Activated CD4-positive, alpha-beta T cell treated with anti-CD3 and anti-CD28 coated beads for 48 hours (primary cell): Measurements from ENCODE around the gene OPTC.
"Not testable (repeated sequence)": the region's sequence is repeated elsewhere in the genome, so short reads cannot be mapped to it uniquely, and the experiment has no call there.

Source experiments
- DNase-seq: peaks from one replicate; pipeline ENCODE4 v3.0.0-alpha.2; 2020

OPTC gene

DNA sequence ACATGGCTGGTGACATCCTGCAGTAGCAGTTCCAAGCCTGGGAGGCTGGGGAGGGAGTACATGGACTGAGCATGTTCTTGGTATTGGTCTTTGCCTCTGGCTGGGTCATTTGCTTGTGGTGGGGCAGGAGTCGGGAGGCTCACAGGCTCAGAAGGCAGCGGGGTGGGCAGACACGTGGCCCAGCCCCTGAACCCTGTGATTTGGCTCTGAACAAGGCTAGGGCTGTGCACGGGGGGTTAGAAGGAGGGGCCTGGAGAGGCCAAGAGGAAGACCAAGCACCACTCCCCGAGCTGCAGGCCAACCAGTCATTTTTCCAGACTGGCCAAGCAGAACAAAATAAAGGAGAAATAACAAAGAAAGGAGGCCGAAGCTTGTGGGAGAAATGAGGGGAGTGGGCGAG, 28.0 kb upstream of the OPTC start:
- DNase-seq: no peak

DNA sequence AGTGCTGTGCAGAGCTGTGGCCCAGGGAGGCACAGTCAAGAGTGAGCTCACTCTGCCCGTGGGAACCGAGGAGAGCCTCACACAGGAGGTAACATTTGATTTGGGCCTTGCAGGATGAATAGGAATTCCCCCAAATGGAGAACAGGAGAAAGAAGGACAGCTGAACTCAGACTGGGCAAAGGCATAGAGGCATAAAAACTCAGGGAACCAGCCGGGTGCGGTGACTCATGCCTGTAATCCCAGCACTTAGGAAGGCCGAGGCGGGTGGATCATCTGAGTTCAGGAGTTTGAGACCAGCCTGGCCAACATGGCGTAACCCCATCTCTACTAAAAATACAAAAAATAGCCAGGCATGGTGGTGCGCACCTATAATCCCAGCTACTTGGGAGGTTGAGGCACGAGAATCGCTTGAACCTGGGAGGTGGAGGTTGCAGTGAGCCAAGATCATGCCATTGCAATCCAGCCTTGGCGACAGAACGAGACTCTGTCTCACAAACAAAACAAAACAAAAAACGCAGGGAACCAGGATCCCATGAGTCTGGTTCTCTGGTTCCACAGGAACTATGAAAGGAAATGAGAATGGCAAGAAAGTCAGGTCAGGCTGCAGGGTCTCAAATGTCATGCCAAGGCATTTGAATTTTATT, 26.9 kb upstream of the OPTC start:
- not testable (repeated sequence) for DNase-seq

DNA sequence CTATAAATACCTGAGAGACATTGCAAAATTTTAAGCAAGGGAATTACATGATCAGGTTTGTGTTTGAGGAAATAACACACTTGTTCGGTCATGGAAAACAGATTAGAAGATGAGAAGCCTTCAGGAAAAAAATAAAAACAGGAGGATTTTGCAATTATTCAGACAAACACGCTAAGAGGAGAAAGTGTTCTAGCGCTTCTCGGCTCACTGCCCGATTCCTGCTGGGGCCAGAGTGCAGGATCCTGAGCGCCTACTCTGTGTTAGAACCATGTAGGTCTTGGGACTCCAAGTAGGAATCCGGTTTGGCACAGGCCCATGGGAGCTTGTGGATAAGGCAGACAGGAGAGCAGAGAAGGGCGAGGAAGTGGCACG, 26.4 kb upstream of the OPTC start:
- no peak for DNase-seq

DNA sequence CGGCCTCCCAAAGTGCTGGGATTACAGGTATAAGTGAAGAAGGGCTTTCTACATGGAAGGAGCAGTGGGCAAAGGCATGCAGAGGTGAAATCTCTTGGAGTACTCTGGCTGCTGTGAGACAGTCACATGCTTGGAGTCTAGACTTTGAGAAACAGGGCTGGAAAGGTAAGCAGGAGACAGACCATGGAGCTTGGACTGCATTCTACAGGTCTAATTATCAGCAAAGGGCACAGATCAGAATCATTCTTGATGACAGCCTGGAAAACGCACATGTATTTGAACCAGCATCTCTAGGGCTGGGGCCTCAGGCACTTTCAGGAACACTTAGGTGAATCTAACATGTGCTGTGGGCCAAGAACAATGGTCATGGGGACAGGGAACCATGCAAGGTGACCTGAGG, 25.6 kb upstream of the OPTC start:
- no peak for DNase-seq

GRCh38 chr1:203470240-203470639, 23.7 kb upstream of the OPTC start:
- DNase-seq: no peak

DNA sequence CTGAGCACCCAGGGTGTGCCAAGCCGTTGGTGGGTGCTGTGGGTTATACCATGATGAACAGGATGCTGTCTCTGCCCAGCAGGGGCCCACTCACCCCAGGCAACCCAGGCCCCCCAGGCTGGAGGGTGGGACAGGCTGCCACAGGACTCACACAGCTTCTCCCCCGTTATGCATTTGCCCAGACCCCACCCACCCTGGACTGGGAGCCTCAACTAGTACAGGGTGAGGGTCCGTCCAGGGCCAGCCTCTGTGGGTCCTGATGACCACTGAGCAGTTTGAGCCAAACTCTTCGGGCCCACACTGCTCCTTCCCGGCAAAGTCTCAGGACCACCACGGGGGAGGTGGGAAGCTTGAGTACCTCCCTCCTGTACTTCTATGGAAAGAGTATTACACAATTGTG, 22.1 kb upstream of the OPTC start:
- DNase-seq: no peak

DNA sequence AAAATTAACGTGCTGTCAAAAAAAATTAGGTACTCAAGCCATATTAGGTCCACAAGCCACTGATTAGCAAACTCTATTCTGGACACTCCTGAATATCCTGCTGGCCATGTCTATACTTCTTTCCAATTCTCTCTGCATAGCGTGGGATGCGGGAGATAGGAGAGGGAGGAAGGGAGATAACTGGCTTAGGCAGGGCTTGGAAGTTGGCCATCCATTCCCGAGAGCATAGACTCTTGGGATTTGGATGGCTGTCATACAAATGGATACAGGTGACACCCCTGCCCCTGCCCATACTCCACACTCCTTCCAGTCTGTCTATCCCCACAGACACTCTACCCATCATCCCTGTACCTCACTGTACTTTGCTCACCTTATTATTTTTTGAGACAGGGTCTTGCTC, 20.7 kb upstream of the OPTC start:
- no peak for DNase-seq

- no peak for DNase-seq
Observed at GRCh38 chr1:203473781-203474305, 20.1 kb upstream of the OPTC start.

GRCh38 chr1:203475012-203475981, 18.7 kb upstream of the OPTC start, which contains the start of gene PRELP:
Gene PRELP (plus strand): TSS chr1:203475806. CDS start chr1:203483185, 7,379 bp downstream.
- DNase-seq: no peak

- DNase-seq: no peak
Observed at GRCh38 chr1:203476216-203476814, 17.6 kb upstream of the OPTC start.

DNA sequence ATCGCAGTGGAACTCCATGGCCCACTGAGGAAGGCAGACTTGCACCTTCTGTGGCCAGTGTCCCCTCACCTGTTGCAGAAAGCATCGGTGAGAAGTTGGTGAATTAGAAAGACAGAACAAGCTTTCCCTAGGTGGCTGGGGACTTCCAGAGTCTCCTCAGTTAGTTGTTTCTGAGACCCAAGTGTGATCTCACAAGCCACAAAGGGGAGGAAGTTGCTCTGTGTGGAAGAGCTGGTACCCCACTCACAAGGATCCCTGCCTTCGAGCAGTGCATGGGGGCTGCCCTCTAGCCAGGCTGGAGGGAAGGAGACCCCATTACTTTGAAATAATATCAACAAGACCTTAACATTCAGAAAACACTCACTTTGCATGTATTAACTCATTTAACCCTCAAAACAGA, 16.2 kb upstream of the OPTC start:
- DNase-seq: no peak

DNA sequence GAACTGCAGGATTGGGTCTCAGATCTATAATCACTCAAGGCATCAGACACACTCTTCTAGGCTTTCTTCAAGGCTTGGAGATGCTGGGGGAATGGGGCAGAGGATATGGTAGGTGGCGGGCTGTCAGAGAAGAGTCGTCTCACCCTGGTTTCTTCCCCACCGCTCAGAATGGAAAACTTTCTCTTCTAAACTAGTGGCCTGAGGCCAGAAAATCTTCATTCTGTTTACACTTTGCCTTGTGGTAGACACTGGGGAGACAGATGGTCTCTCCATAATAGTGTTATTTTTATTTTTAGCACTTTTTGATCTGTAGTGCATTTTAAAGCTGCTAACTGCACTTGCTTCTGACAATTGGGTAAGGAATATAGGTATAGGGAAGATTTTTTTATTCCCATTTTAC, 15.7 kb upstream of the OPTC start:
- DNase-seq: no peak

DNA sequence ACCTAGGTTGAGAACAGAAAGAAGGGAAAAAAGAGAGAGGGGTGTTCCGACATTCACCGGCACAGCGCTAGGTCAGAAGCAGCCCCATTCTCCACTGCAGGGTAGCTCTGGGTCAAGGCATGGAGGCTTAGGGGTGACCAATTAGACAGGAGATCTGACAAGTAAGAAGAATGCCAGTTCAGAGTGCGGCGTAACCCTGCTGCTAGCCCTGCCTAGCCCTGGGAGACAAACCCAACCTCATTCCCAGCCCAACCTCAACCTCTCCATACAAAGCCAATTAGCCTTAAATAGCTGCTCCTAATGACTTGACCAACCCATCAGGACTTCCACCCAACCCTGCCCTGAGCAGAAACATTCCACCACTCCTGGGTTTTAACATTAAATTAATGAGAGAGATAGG, 15.0 kb upstream of the OPTC start:
- no peak for DNase-seq

DNA sequence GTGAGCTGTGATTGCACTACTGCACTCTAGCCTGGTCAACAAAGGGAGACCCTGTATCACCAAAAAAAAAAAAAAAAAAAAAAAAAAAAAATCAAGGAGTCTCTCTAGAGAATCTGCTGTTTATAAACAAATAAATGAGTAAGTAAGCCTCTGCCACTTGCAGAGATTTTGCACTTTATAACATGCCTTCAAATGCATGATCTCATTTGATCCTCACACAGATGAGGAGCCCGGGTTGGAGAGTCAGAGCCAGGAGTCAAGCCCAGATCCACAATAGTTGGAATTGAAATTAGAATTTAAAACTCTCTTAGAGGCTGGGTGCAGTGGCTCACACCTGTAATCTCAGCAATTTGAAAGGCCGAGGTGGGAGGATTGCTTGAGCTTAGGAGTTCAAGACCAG, 14.3 kb upstream of the OPTC start:
- DNase-seq: no peak

GRCh38 chr1:203480084-203480483, 13.9 kb upstream of the OPTC start:
- no peak for DNase-seq

- DNase-seq: peak; percentile 67
Observed at GRCh38 chr1:203480525-203481084, 13.3 kb upstream of the OPTC start.

DNA sequence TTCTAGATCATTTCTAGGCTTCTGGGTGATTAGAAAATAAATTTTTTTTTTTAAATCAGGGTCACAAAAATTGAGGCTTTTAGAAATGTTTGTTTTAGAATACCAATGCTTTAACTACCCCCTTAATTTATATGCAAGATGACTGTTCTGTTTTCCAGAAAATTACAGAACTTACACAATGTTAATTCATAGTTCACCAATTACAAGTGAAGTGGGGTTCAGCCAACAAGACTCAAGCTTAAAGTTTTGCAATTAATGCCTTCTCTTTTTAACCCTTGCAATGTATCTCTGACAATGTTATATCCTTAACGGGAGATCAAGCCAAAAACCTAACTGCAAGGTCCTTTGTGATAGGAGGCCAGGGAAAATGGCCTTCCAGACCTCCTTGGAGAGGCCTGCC, 12.8 kb upstream of the OPTC start:
- no peak for DNase-seq

- no peak for DNase-seq
Observed at GRCh38 chr1:203486618-203487370, 7.2 kb upstream of the OPTC start.

- DNase-seq: no peak
Observed at GRCh38 chr1:203488539-203488938, 5.4 kb upstream of the OPTC start.

DNA sequence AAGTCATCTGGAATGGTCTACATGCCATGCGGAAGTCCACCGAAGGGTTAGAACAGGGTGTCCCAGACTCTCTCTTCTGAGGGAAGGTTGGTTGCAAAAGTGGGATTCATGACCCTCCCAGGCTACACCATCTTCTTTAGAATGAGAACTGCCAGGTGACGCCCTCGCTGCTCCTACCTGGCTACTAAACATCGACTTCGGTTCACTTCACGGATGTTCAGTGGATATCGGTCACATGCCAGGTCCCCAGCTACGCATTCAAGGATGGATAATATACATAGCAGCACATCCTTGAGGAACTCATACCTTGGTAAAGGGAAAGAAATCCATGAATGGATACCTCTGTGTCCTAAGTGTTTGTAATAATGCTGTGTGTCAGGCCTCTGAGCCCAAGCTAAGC, 3.3 kb upstream of the OPTC start:
- DNase-seq: no peak

DNA sequence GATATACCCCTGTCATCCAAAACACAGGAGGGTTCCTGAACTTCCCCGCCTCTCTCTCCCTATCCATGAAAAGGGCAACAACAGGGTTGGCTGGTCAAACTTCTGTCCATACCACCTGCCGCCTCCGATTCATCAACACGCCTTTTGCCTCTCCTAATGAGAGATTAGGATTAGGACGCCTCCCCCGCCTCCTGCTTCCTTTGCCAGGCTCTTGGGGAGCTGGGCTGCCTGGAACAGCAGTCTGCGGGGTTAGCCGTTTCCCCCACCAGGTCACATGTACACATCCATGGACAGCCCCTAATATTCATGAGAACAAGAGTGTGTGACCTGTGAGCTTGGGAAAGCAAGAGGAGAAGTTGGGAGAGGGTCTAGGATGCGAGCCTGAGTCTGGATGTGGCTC, 2.3 kb upstream of the OPTC start:
- DNase-seq: no peak

DNA sequence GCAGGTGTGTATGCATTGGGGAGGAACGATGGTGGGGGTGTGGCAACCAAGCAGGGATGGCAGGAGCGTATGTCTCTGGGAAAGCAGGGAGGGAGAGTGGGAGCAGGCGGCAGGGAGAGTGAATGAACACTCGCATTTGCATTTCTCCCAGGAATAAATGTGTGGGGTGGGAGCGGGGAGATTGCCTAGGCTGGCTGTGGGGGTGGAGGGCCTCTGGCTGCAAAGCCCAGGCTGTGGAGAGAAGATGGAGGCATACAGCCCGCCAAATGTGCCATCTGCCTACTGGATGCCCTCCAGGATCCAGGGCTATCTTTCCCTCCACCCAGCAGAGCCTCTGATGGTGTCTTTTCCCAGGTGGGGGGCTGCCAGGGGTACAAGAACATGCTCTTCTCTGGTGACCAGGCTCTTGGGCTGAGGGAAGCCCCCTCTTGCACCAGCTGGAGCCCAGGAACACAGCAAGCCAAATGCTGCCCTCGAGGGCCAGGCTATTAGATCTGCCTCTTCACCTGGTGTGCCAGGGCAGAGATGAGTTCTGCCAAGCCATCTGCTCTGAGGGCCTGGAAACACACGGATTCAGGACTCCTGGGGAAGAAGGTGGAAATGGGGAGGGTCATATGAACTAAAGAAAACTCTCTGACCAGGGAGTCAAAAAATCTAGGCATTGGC, 1.7 kb upstream of the OPTC start:
- no peak for DNase-seq
